ENCODE measurements around the gene GLT1D1.

The GLT1D1 gene

GRCh38 chr12:129001826-129002225, 148.5 kb downstream of the GLT1D1 start:
- no peak for DNase-seq (ENCODE audit: low read depth in 2 of 2)

GRCh38 chr12:129002427-129002826, 149.1 kb downstream of the GLT1D1 start:
- DNase-seq (ENCODE audit: low read depth in 2 of 2), result no peak

- no peak for DNase-seq (ENCODE audit: low read depth in 2 of 2)
These were observed 152.1 kb downstream of the GLT1D1 start for GRCh38 chr12:129005416-129005815.

- no peak for DNase-seq (ENCODE audit: low read depth in 2 of 2)
These were observed 152.6 kb downstream of the GLT1D1 start for GRCh38 chr12:129005829-129006228.

GRCh38 chr12:129009833-129010622, 156.8 kb downstream of the GLT1D1 start:
- no peak for DNase-seq (ENCODE audit: low read depth in 2 of 2)

- DNase-seq (ENCODE audit: low read depth in 2 of 2), result no peak
These were observed 162.9 kb downstream of the GLT1D1 start for GRCh38 chr12:129016159-129016558.

GRCh38 chr12:129025055-129025454, 171.8 kb downstream of the GLT1D1 start:
- DNase-seq (ENCODE audit: low read depth in 2 of 2), result no peak

- DNase-seq (ENCODE audit: low read depth in 2 of 2), result no peak
These were observed 175.6 kb downstream of the GLT1D1 start for GRCh38 chr12:129028844-129029243.
